Fibroblast of skin of back (primary cell): ENCODE results near the gene CD93.

ENCODE experiments used
- DNase-seq: peaks from one replicate; pipeline ENCODE4 v3.0.0-alpha.2; 2013

Gene CD93

GRCh38 chr20:23099791-23100719 is 13.9 kb upstream of the CD93 start:
- DNase-seq, result no peak

- DNase-seq, result no peak
These were observed 11.8 kb upstream of the CD93 start for GRCh38 chr20:23097636-23098580.

GRCh38 chr20:23096986-23097520 is 10.9 kb upstream of the CD93 start:
- DNase-seq, result no peak

- no peak for DNase-seq
These were observed 10.0 kb upstream of the CD93 start for GRCh38 chr20:23096097-23096496.

GRCh38 chr20:23095499-23095898 is 9.4 kb upstream of the CD93 start:
- DNase-seq, result no peak

- DNase-seq, result no peak
These were observed 8.8 kb upstream of the CD93 start for GRCh38 chr20:23094927-23095326.

GRCh38 chr20:23094213-23094896 is 8.2 kb upstream of the CD93 start:
- no peak for DNase-seq

GRCh38 chr20:23093613-23094012 is 7.5 kb upstream of the CD93 start:
- DNase-seq, result no peak

- DNase-seq, result no peak
These were observed 6.9 kb upstream of the CD93 start for GRCh38 chr20:23092861-23093495.

GRCh38 chr20:23092384-23092756 is 6.2 kb upstream of the CD93 start:
- no peak for DNase-seq

- no peak for DNase-seq
These were observed 5.7 kb upstream of the CD93 start for GRCh38 chr20:23091721-23092383.

- DNase-seq, result no peak
These were observed 4.8 kb upstream of the CD93 start for GRCh38 chr20:23090878-23091277.

- DNase-seq, result no peak
These were observed 4.0 kb upstream of the CD93 start for GRCh38 chr20:23090147-23090546.

GRCh38 chr20:23088866-23089265 is 2.7 kb upstream of the CD93 start:
- no peak for DNase-seq

- no peak for DNase-seq
These were observed 1.6 kb upstream of the CD93 start for GRCh38 chr20:23087587-23088251.

- DNase-seq, result no peak
These were observed 847 bp upstream of the CD93 start for GRCh38 chr20:23086931-23087411.

- DNase-seq, result no peak
These were observed 578 bp downstream of the CD93 start for GRCh38 chr20:23085436-23086055.

GRCh38 chr20:23084845-23085365 is 1.2 kb downstream of the CD93 start:
- DNase-seq, result no peak

GRCh38 chr20:23084282-23084844 is 1.8 kb downstream of the CD93 start:
- DNase-seq, result no peak
